Stimulated activated CD4-positive, alpha-beta T cell treated with anti-CD3 and anti-CD28 coated beads, Interleukin-1b, Interleukin-23, amount 100 ng/mL, for 1 hour (primary cell): Measurements from ENCODE around the gene ASB9.
"Not testable (repeated sequence)": the region's sequence is repeated elsewhere in the genome, so short reads cannot be mapped to it uniquely, and the experiment has no call there.

Experiments used
- DNase-seq, 2 donors: peaks; one replicate each; pipeline ENCODE4 v3.0.0-alpha.2; 2020; ENCODE audit warnings: low read depth in 2 of 2

Gene ASB9, protein sequence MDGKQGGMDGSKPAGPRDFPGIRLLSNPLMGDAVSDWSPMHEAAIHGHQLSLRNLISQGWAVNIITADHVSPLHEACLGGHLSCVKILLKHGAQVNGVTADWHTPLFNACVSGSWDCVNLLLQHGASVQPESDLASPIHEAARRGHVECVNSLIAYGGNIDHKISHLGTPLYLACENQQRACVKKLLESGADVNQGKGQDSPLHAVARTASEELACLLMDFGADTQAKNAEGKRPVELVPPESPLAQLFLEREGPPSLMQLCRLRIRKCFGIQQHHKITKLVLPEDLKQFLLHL

DNA sequence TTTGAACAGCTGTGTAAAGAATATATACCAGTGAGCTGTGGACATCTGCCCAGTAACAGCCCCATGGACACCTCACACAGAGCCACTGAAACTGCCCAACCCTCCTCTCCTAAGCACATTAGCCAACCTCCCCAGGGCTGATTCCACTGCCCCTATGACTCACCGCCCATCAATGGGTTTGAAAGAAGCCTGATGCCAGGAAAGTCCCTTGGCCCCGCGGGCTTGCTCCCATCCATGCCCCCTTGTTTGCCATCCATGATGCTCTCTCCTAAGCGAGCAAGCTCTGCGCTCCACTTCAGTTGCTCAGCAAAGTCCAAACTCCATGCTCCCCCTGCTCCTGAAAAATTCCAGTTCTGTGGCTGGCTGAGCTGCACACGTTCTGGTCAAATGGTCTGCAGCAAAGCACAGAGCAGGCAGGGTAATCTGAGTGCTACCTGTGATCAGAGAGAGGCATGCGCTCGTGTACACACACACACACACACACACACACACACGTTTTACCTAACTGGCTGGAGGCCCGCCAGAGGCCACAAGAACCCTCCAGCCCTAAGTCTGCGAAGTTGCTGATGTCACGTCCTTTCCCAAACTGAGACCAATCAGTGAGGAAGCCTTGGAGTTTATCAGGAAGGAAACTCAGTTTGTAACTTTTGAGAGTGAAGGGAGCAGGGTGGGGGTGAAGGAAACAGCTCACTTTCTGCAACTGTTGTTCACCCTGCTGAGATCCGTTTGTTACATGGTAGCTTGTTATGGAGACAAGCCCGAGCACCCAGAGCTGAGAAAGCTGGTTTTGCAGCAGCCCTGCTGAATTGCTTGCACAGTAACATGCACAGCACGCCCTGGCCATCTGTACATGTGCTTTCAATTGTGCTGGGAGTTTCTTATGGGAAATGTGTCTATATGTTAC, at the start of gene ASB9:
Gene ASB9, minus strand, starts transcription at position 466 of the 904 bp plus-strand sequence. Its CDS starts 209 bp downstream, at position 257.
- DNase-seq, result no peak

DNA sequence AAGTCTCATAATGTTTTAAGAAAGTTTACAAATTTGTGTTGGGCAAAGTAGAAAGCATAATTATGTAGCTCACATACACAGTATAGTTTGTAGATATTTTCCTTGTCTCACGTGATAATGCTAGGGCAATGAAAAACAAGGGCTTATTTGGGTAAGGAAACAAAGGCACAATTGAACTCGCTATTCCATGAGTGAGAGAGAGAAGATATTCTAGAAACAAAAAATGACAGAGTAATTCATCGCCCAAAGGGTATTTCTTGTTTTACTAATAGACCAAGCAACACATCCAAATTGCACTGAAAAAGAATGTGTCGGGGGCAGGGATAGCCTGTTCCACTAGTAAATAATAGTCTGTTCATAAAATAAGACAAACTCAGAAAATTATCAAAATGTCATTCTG, 49.2 kb upstream of the ASB9 start:
- no peak for DNase-seq

DNA sequence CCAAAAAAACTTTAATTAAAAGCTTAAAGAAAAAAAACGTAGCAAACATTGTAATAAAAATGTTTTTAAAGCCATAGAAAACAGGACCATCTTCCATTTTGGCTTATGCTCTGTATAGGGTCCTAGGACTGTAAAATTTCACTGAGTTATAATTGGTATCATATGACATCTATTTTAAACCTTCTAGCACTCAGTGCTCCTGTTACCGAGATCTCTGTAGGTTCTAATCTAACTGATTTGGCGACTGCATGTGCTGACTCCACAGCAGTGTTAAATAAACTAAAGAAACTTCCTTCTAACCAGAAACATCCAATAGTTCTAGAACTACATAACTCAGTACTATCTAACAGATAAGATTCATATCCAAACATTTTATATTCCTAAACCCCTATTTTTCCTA, 45.6 kb upstream of the ASB9 start, which contains the start of gene ASB11:
Gene ASB11, minus strand, starts transcription at position 132 of the 400 bp plus-strand sequence. Its CDS starts 35 bp downstream, at position 97.
- no peak for DNase-seq

DNA sequence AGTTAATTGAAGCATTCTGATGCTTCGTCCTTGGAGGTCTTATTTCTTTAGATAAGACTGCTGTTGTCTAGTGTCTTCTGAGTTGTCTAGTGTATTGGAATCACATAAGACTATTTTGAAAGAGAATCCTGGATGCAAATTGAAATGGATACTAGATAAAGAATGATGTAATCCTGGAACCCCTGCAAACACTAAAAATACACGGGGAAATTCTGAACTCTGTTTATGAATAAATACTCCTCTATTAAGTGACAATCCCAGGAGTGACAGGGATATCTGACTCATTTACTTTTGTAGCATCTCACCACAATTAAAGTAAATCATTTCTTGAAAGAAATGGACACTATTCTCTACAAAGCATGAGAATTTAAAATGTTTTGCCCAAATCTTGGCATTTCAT, 44.6 kb upstream of the ASB9 start:
- DNase-seq, result no peak

DNA sequence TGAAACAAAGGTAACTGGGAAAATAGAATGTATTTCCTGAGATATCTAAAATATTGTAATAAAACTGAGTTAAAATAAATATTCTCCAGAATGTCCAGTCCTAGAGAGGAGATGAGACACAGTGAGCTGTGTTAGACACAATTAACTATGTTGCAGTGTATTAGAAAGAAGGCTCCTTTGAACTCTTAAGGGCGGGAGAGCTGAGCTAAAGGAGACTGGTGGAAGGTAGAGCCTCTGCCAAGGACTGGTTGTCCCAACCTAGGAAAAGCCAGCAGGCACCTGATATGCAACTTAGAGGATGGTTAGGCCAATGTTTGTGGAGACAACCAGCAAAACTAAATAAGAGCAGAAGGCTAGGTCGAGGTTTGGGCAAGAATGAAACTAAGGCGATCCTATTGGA, 41.2 kb upstream of the ASB9 start:
- no peak for DNase-seq

DNA sequence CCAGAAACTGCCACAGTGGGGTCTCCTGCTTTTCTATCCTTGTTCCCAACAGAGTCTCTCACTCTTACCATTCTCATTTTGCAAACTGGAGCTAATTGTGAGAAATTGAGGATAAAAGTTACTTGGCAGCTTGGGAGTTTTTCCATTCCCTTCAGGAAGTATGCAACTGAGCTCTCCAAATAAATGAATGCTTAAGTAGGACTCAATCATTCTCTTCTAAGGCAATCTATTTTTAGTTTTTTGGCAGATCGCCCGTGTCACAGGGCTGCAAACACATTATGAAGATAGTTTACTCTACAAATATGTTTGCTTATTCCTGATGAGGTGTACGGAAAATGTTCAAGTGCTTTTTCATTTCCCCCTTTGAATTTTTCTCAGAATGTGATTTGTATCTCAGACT, 40.2 kb upstream of the ASB9 start:
- DNase-seq, result no peak

DNA sequence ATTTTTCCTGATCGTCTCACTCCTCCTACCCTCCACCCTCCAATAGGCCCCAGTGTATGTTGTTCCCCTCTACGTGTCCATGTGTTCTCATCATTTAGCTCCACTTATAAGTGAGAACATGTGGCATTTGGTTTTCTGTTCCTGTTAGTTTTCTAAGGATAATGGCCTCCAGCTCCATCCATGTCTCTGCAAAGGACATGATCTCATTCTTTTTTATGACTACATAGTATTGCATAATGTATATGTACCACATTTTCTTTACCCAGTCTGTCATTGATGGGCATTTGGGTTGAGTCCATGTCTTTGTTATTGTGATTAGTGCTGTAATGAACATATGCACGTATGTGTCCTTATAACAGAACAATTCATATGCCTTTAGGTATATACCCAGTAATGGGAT, 36.0 kb upstream of the ASB9 start:
- not testable (repeated sequence) for DNase-seq

DNA sequence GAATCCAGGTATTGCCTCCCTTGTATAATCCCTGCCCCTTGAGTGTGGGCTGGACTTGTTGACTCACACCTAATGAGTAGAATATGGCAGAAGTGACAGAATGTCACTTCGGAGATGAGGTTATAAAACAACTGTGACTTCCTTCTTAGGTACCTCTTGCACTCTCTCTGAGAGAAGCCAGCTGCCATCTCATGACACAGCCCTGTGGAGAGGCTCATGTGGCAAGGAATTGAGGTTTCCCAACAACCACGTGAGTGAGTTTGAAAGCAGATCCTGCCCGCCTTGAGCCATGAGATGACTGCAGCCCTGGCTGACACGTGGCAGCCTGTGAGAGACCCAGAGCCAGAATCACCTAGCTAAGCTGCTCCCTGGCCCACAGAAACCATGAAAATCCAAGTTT, 32.0 kb upstream of the ASB9 start:
- DNase-seq, result no peak

DNA sequence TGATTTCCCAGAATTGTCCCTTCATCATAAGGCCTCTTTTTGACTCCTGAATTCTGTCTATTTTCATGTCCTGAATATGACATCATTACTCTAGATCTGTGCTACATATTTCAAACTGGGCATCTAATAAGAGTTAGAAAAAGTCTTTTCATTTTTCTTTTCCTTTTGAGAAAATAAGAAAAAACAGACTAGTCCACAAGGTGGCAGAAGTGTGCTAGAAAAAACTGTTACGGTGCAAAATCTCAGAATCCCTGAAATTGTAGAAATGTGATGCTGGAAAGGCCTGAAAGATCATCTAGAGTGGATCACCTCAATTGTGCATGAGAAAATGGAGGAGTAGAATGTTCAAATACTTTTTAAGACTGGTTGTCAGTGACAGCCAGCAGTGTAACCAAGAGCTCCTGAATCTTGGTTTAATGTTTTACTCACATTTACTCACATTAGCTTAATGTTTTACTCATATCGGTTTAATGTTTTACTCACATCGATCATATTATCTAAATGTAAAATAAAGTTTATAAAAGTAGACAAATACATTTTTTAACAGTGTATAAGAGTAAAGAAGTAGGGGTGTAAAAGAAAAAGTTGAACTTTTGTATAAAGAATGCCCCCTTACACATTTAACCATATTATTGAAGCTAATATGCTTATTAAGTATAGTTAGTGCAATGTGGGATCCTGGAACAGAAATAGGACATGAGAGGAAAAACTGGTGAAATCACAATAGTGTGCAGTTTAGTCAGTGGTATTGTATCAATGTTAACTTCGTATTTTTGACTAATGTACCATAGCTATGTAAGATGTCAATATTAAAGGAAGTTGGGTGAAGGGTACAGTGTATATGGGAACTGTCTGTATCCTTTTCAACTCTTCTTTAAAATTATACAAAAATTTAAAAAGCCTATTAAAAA, 30.3 kb upstream of the ASB9 start:
- DNase-seq, result no peak

DNA sequence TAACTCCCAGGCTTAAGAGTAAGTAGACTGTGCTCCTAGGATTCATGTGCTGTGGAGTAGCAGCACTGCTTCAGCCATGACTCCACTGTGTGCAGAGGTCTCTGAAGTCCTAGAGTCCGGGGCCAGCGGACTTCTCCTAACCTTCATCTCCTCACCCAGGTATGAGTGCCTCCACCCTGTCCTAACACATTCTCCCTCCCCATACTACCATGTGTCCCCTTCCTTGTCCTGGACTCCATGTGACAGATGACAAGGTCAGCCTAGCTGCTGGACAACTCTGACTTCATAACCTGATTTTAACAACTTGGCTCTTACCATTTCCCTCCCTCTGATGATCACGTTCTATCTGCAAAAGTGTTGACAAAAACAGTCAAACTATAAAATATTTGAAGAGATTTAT, 28.9 kb upstream of the ASB9 start:
- DNase-seq, result no peak

DNA sequence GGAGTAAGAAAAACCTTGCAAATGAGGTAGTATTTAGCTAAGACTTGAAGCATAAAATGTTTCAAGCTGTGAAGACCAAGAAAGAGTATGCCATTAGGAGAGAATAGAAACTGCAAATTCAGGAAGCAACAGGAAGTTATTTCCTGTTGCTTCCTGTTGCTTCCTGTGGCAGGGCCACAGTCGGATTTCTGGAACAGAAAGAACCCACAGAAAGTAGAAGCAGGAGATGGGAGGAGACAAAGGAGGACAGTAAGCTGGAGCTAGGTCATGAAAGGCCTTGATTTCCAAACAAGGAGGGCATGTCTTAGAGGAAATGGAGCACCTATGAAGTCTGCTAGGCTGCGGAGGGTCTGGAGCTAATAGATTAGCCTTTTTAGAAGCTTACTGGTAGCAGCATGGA, 28.3 kb upstream of the ASB9 start:
- DNase-seq, result no peak

DNA sequence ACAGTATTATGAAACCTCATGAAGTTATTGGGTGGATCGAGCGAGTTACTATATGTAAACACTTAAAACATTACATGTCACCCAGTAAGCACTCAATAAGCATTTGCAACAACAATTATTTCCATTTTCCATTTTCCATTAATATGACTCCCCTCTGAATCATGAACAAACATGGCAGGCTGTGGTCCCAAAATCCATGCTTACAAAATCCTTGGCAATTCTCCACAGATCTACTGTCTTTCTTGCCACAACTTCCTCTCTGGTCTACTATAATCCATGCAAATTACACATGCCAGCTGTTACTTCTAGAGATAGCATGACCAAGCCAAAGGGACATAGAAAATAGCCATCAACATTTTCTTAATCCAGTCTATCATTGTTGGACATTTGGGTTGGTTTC, 23.6 kb upstream of the ASB9 start:
- DNase-seq, result no peak

DNA sequence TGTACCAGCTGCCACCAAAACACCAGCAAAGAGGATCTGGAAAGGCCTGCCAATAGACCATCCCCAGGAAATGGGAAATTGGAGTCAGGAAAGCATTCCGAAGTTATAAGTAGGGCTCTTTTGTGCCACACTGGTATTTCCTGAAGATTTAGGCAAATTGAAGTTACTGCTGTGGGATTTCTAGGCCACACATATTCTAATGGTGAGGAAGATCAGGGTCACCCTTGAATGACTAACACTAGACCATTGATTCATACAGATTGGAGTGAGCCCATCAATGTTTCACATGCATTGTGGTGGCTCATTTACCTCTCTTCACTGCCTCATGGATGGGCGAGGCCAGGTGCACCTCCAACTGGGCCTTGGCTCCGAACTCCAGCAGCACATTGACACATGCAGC, 23.0 kb upstream of the ASB9 start:
- DNase-seq, result no peak

DNA sequence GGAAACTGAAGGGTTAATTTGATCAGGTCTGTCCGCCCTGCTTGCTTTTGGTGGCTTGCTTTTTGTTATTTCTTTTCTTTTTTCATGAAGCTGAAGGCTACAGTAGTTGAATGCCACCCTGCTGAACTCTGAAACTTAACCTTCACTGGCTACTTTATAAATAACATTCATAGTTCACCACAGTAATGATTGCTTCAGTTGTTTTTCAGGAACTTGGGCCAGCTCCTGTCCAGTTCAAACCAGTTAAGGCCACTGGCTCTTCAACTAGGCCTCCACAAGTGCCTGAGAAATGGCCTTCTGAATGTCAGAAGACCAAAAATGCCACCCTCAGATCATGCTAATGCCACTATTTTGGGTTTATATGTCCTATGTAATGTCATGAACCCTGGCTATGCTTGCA, 7.7 kb upstream of the ASB9 start:
- no peak for DNase-seq

DNA sequence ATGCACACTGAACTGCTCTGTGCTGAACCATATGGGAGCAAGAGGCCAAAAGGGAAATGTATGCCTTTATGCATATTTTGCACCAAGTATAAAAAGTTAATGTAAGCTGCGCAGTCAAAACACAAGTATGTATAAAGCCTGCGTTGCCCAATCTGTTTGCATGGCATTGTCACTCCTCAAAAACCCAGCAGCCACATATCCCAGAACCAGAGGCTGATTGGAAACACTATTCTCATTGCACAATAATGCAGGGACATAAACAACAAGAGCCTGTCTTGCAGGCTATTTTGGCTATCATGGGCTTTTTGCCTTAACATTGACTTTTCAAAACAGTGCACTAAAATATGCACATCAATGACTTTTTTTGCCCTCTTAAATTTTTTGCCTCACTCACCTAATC, 5.1 kb upstream of the ASB9 start:
- no peak for DNase-seq

DNA sequence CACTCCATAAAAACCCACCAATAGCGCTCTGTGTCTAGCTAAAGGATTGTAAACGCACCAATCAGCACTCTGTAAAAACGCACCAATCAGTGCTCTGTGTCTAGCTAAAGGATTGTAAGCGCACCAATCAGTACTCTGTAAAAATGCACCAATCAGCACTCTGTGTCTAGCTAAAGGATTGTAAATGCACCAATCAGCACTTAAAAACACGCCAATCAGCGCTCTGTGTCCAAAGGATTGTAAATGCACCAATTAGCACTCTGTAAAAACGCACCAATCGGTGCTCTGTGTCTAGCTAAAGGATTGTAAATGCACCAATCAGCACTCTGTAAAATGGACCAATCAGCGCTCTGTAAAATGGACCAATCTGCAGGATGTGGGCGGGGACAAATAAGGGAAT, 3.4 kb upstream of the ASB9 start:
- DNase-seq, result not testable (repeated sequence)

DNA sequence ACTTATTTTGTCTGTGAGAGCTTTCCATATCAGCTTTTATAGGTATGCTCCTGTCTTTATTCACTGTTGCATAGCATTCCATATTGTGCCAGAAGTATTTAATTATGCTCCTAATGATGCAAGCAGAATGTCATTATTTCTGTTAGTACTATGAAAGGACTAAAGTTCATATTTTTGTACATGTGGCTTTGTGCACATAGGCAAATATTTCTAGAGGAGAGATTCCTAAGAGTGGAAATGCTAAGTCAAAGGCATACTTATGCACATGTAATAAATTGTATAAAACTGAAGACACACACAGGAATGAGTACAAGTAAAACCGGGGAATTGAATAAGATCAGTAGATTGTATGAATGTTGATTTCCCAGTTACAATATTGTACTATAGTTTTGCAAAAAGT, 1.9 kb upstream of the ASB9 start:
- no peak for DNase-seq

DNA sequence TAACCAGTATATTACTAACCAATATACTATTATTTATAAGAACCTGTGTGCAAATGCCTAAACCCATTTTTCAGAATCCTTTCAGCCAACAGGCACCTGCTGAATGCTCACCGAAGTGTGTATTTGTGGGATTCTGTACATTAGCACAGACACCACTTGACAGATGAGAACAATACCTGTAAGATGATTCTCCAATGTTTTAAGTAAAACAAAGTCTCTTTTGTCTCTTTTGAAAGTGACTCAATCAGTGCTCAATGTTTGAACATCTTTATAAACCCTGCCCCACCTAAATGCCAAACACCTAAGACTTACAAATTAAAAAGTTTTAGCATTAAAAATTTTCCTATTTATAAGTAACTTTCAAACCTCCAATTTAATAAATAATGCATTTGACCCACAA, 763 bp downstream of the ASB9 start:
- no peak for DNase-seq

DNA sequence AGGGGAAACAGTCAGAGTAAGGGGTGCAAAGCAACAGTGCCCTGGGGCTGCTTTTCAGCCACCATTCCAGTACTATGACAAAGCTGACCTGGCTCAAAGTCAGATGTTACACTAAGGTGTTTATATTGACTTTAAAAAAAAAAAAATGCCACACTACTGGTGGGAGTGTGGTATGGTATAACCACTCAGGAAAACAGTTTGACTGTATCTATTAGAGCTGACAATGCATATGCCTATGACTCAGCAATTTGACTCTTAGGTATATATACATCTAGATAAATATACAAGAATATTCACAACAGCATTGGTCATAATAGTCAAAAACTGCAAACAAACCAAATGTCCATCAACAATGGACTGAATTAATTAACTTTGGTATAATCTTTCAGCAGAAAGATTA, 15.0 kb downstream of the ASB9 start:
- no peak for DNase-seq

DNA sequence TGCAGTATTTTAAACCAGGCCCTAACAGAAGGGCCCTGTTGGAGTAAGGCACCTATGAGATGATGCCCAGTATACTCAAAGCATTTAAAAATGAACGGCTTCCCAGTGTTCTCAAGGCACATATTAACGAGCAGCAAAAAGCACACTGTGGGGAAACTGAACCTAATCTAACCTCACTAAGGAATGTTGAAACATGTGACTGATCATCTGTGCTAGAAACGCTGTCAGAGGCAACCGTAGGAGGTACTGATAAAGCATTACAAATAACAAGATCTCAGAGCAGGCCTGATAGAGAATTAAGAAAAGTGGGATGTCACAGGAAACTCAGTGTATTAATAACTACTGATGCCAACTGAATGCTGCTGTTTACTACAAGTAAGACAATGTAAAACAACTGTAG, 24.0 kb downstream of the ASB9 start:
- DNase-seq, result no peak

DNA sequence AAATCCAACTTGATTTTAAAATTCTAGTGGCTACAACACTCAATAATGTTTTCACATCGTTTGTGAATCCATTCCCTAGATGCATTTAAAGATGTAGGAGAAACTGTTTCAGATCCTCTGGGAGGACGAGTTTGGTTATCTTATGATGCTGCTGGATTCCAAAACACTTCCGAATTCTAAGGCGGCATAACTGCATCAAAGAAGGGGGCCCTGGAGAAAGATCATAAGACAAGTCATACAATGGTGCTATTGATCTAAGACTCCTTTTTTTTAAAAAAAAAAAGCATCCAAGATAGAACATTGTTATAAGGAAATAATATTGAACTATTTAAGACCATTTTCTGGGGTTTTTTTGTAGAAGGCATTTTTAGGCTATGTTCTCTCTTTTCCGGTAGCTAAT, 25.5 kb downstream of the ASB9 start:
- DNase-seq, result no peak

DNA sequence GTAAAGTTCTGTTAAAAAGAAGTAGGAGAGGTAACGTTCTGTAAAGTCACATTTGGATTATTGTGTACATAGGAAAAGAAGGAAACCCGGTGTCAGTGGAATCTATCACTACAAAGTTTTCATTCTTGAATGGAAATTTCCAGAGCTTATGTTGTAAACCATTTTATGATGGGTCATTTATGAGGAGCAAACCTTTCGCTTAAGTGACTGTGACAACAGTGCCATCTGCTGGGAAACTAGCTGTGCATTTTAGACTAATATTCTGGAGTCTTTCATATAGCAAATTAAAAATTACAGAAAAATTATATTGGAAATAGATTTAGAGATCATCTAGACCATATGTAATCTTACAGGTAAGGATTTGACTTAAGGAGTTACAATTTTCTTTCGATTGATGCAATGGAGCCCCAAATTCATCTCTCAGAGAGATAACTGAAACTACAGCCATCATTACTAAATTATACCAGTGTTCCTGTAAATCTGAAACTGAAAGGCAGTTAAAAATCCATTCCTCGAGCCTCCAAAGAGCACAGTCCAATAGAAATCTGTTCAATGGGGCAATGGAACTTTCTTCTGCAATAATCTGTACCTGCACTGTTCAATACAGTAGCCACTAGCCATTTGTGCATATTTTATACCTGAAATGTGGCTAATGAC, 26.9 kb downstream of the ASB9 start:
- no peak for DNase-seq
